ENCODE results near the gene ZXDC.

Gene ZXDC

GRCh38 chr3:126391631-126392030 is 84.1 kb downstream of the ZXDC start:
- TF ChIP-seq POLR2AphosphoS5 (IDR thresholded peaks at IDR 0.05; ENCODE audit: low read depth): no peak
- TF ChIP-seq SPI1 (IDR thresholded peaks at IDR 0.05; ENCODE audit: borderline replicate concordance, low read depth): no peak
- TF ChIP-seq, protein P1, sequence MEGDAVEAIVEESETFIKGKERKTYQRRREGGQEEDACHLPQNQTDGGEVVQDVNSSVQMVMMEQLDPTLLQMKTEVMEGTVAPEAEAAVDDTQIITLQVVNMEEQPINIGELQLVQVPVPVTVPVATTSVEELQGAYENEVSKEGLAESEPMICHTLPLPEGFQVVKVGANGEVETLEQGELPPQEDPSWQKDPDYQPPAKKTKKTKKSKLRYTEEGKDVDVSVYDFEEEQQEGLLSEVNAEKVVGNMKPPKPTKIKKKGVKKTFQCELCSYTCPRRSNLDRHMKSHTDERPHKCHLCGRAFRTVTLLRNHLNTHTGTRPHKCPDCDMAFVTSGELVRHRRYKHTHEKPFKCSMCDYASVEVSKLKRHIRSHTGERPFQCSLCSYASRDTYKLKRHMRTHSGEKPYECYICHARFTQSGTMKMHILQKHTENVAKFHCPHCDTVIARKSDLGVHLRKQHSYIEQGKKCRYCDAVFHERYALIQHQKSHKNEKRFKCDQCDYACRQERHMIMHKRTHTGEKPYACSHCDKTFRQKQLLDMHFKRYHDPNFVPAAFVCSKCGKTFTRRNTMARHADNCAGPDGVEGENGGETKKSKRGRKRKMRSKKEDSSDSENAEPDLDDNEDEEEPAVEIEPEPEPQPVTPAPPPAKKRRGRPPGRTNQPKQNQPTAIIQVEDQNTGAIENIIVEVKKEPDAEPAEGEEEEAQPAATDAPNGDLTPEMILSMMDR (IDR thresholded peaks at IDR 0.05; ENCODE audit: insufficient read depth, low read length): no peak
- TF ChIP-seq GABPA (IDR thresholded peaks at IDR 0.05; ENCODE audit: low read depth): no peak
- no peak for TF ChIP-seq REST (IDR thresholded peaks at IDR 0.05; ENCODE audit: insufficient replicate concordance, low read depth)
- no peak overlapping the region for H3K4me3 ChIP-seq (replicated peaks; ENCODE audit: insufficient read depth, low read length)
- H3K27ac ChIP-seq (replicated peaks): no peak overlapping the region
- H3K27me3 ChIP-seq (ENCODE audit: insufficient read depth, poor library complexity, severe bottlenecking): peaks cover 15% of the 10 kb centered on the region
- no peak for DNase-seq (ENCODE audit: low read depth in 1 of 2, low spot score in 1 of 2)

DNA sequence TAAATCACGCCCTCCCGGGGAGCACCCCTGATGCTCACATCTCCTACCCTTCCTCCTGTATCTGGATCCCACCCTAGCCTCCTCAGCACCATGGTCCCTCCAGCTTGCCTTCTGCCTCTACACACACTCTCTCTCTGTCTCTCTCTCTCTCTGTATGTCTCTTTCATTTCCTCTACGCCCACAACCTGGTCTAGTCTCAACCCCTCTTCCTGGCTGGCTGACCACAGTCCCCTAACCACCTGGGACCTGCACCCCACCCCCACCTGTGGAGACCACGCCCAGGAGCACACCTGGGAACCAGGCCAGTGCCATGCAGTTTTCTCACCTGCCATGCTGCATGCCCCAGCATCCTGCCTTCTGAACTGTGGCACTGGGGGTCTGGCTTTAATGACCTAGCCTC is 84.9 kb downstream of the ZXDC start:
- TF ChIP-seq, protein P1 (IDR thresholded peaks at IDR 0.05; ENCODE audit: insufficient read depth, low read length): no peak
- TF ChIP-seq GABPA (IDR thresholded peaks at IDR 0.05; ENCODE audit: low read depth) (no peak), REST (IDR thresholded peaks at IDR 0.05; ENCODE audit: insufficient replicate concordance, low read depth) (no peak), SPI1 (IDR thresholded peaks at IDR 0.05; ENCODE audit: borderline replicate concordance, low read depth) (no peak), POLR2AphosphoS5 (IDR thresholded peaks at IDR 0.05; ENCODE audit: low read depth) (no peak)
- H3K27ac ChIP-seq (replicated peaks): no peak overlapping the region
- H3K27me3 ChIP-seq (ENCODE audit: insufficient read depth, poor library complexity, severe bottlenecking): peaks cover 15% of the 10 kb centered on the region
- no peak overlapping the region for H3K4me3 ChIP-seq (replicated peaks; ENCODE audit: insufficient read depth, low read length)
- DNase-seq (ENCODE audit: low read depth in 1 of 2, low spot score in 1 of 2): no peak

DNA sequence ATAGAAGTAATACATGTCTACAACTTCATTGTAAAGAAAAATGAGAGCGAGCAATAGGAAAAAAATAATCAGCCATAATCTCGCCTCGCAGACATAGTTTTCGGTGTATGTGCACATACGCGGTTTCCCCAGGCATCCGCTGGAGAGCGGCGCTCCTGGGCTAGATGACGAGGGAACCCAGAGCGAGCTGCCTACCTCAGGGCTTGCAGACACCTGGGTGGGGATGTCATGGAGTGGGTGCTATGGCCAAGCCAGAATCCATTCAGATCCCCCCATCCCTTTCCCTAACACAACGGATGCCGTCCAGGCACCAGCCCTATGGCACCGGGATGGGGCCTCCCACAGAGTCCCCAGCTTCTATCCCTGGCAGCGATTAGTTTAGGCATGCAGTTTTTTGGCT is 85.5 kb downstream of the ZXDC start:
- TF ChIP-seq POLR2AphosphoS5 (IDR thresholded peaks at IDR 0.05; ENCODE audit: low read depth) (no peak), GABPA (IDR thresholded peaks at IDR 0.05; ENCODE audit: low read depth) (no peak), REST (IDR thresholded peaks at IDR 0.05; ENCODE audit: insufficient replicate concordance, low read depth) (no peak), SPI1 (IDR thresholded peaks at IDR 0.05; ENCODE audit: borderline replicate concordance, low read depth) (no peak)
- TF ChIP-seq, protein P1 (IDR thresholded peaks at IDR 0.05; ENCODE audit: insufficient read depth, low read length): no peak
- no peak overlapping the region for H3K27ac ChIP-seq (replicated peaks)
- no peak overlapping the region for H3K4me3 ChIP-seq (replicated peaks; ENCODE audit: insufficient read depth, low read length)
- no peak for DNase-seq (ENCODE audit: low read depth in 1 of 2, low spot score in 1 of 2)
- H3K27me3 ChIP-seq (ENCODE audit: insufficient read depth, poor library complexity, severe bottlenecking): peaks cover 15% of the 10 kb centered on the region
